GM12878 (cell line): ENCODE results near the gene C20orf144. TPM values are rescaled to one million over a fixed set of nuclear protein-coding genes. Genes with fewer than 3 reads are reported as not detected.
A peak's percentile ranks its signal among the peaks of the same experiment; 100 is the strongest.

Experiments used
- ATAC-seq: fragments of 200-7000 bp; cut with Tn5 transposase; 3 replicates; pipeline ENCODE4 v1.9.1; 2020; ENCODE audit warnings: mild to moderate bottlenecking, moderate library complexity
- BruUV-seq: library from RNA; stranded (reverse); fragments of 400-500 nt; replicated peaks from 2 replicates; lab custom pipeline; 2021; lab: Mats Ljungman, UMichigan
- CTCF ChIA-PET: fragments of 300-600 bp; sonication (Branson Sonifier 250); formaldehyde crosslinking; extraction: SDS; loops from one replicate; lab custom pipeline; 2021; ENCODE audit warnings: inconsistent platforms; lab: Yijun Ruan, JAX
- POLR2A ChIA-PET: fragments of 350-600 bp; formaldehyde crosslinking; extraction: SDS; loops from one replicate; lab custom pipeline; 2021; ENCODE audit warnings: inconsistent platforms; lab: Charles Lee
- RAD21 ChIA-PET: fragments of 300-600 bp; sonication (Branson Sonifier 250); formaldehyde crosslinking; loops from one replicate; lab custom pipeline; 2023; ENCODE audit warnings: antibody characterized with exemption; ENCODE audit not compliant: unreplicated experiment; lab: Charles Lee
- SMC1A ChIA-PET: fragments of 300-600 bp; sonication (Branson Sonifier 250); formaldehyde crosslinking; loops from one replicate; lab custom pipeline; 2023; ENCODE audit not compliant: unreplicated experiment, uncharacterized antibody; lab: Charles Lee
- DNase-seq: peaks from one replicate; pipeline ENCODE4 v3.0.0-alpha.2; 2011; ENCODE audit warnings: low read depth, low spot score
- FAIRE-seq: peaks from 3 replicates; lab custom pipeline; 2011; peaks lifted over from hg19 to GRCh38; lab: Jason Lieb, UNC
- H2AFZ ChIP-seq: 2 replicates; pipeline ENCODE4 v1.6.0; 2011; ENCODE audit warnings: low read depth, low read length, control low read depth; ENCODE audit not compliant: control insufficient read depth
- H3K27ac ChIP-seq: 2 replicates; pipeline ENCODE4 v1.5.1; 2011; ENCODE audit warnings: control low read depth; ENCODE audit not compliant: control insufficient read depth, insufficient read depth
- H3K27me3 ChIP-seq, 2 experiments: replicated peaks in 1 of 2; 2 replicates each; pipeline versions ENCODE4 v1.6.0 to v1.6.1; 2011; ENCODE audit warnings: low read length in 1 of 2; ENCODE audit not compliant: control insufficient read depth in 2 of 2, insufficient read depth in 2 of 2
- H3K36me3 ChIP-seq, 2 experiments: 2 replicates each; pipeline ENCODE4 v1.5.1; 2011; ENCODE audit warnings: low read length in 1 of 2; ENCODE audit not compliant: control insufficient read depth in 2 of 2, insufficient read depth in 2 of 2
- H3K4me1 ChIP-seq: 2 replicates; pipeline ENCODE4 v1.6.1; 2011; ENCODE audit warnings: mild to moderate bottlenecking, low read length, moderate library complexity, mixed read lengths; ENCODE audit not compliant: control insufficient read depth, insufficient read depth
- H3K4me2 ChIP-seq: 2 replicates; pipeline ENCODE4 v1.6.0; 2011; ENCODE audit warnings: control low read depth; ENCODE audit not compliant: control insufficient read depth, insufficient read depth
- H3K4me3 ChIP-seq: fragments of 200-600 bp; sonication (generic); 2 replicates; pipeline ENCODE4 v1.5.1; 2016
- H3K79me2 ChIP-seq: 2 replicates; pipeline ENCODE4 v1.6.0; 2011; ENCODE audit warnings: low read length; ENCODE audit not compliant: control insufficient read depth, insufficient read depth
- H3K9ac ChIP-seq: 2 replicates; pipeline ENCODE4 v1.8.0; 2011; ENCODE audit warnings: low read length, control low read depth, mixed read lengths; ENCODE audit not compliant: control insufficient read depth, insufficient read depth
- H3K9me3 ChIP-seq: replicated peaks from 3 replicates; pipeline ENCODE4 v1.5.1; 2011; ENCODE audit warnings: mild to moderate bottlenecking, low read length; ENCODE audit not compliant: control insufficient read depth, insufficient read depth
- H4K20me1 ChIP-seq: 2 replicates; pipeline ENCODE4 v1.6.0; 2011; ENCODE audit not compliant: control insufficient read depth, insufficient read depth
- ATF7 ChIP-seq: fragments of 450-650 bp; IDR thresholded peaks from 2 replicates; pipeline ENCODE4 v1.6.1; 2016; ENCODE audit warnings: low read depth, mild to moderate bottlenecking
- EED ChIP-seq: sonication (generic); IDR thresholded peaks from 2 replicates; pipeline ENCODE4 v1.6.1; 2016; ENCODE audit warnings: antibody characterized with exemption, low read depth
- FOXM1 ChIP-seq: IDR thresholded peaks from 2 replicates; pipeline ENCODE4 v1.6.1; 2012; ENCODE audit warnings: low read depth, mild to moderate bottlenecking, inconsistent platforms, low read length, moderate library complexity
- GATAD2B ChIP-seq: fragments of 450-650 bp; conservative IDR thresholded peaks from 2 replicates; pipeline ENCODE4 v1.6.1; 2017; ENCODE audit warnings: low read depth, mild to moderate bottlenecking, moderate library complexity
- HDAC6 ChIP-seq: fragments of 200-600 bp; sonication (generic); IDR thresholded peaks from one replicate; pipeline ENCODE4 v1.8.0; 2017; ENCODE audit warnings: antibody characterized with exemption; ENCODE audit not compliant: unreplicated experiment
- KDM1A ChIP-seq: fragments of 200-600 bp; sonication (generic); IDR thresholded peaks from 2 replicates; pipeline ENCODE4 v1.6.1; 2016; ENCODE audit warnings: borderline replicate concordance
- MEF2A ChIP-seq: IDR thresholded peaks from 2 replicates; pipeline ENCODE4 v1.6.1; 2011; ENCODE audit warnings: low read depth, mild to moderate bottlenecking, low read length, moderate library complexity; ENCODE audit not compliant: insufficient read depth
- PML ChIP-seq: IDR thresholded peaks from 2 replicates; pipeline ENCODE4 v1.6.1; 2012; ENCODE audit warnings: low read length, inconsistent platforms
- SP1 ChIP-seq: IDR thresholded peaks from one replicate; pipeline ENCODE4 v1.6.1; 2011; ENCODE audit warnings: low read depth, low read length
- ZSCAN29 ChIP-seq: fragments of 450-650 bp; IDR thresholded peaks from 2 replicates; pipeline ENCODE4 v1.6.1; 2017; ENCODE audit warnings: mild to moderate bottlenecking, moderate library complexity
- WGBS: methylation state at CpG from one replicate; pipeline ENCODE4 v1.1.6; 2016; ENCODE audit warnings: low lambda C conversion rate; ENCODE audit not compliant: insufficient replicate concordance, insufficient coverage; ENCODE audit errors: missing lambda C conversion rate; 5-methylcytosine and 5-hydroxymethylcytosine counted together
- in situ Hi-C: fragments of 300-500 bp; cut with MboI; formaldehyde crosslinking; loops from 9 replicates; pipeline ENCODE4 v1.14.3; 2018; ENCODE audit warnings: mixed read lengths
- intact Hi-C: fragments of 100-400 bp; cut with micrococcal nuclease; formaldehyde crosslinking; loops from one replicate; pipeline ENCODE4 v1.14.2; 2022; ENCODE audit not compliant: unreplicated experiment
- polyA plus RNA-seq, 11 experiments: library from polyadenylated mRNA; depleted of rRNA in 4 of 11; unstranded in 6 of 11; stranded (reverse) in 5 of 11; fragments of >200 nt; fragmentation: Nextera tagmentation in 4 of 11; fragmentation: Illumina TruSeq in 1 of 11; extraction: Ambion mirVana in 4 of 11; extraction: Trizol in 1 of 11; gene quantifications; 1 replicate in 1 of 11; 2 replicates in 10 of 11; pipeline versions ENCODE4 v1.2.1 to v1.2.3, GENCODE V29; 2011 to 2016; ENCODE audit warnings: inconsistent platforms in 2 of 11, missing spikeins in 2 of 11, low read depth in 1 of 11
- total RNA-seq, 4 experiments: library from RNA; depleted of rRNA in 3 of 4; stranded (reverse); fragments of >200 nt in 3 of 4; fragmentation: Illumina TruSeq in 1 of 4; extraction: Trizol in 1 of 4; gene quantifications; 2 replicates each; pipeline versions ENCODE4 v1.2.1 to v1.2.3, GENCODE V29; 2013 to 2021
- TF ChIP-seq, protein P1 (sequence below): fragments of 450-650 bp; IDR thresholded peaks from 2 replicates; pipeline ENCODE4 v1.6.1; 2017; ENCODE audit warnings: borderline replicate concordance
- TF ChIP-seq, protein P2 (sequence below): IDR thresholded peaks from 2 replicates; pipeline ENCODE4 v1.6.1; 2012; ENCODE audit warnings: low read depth, low read length, improper control_type of control experiment
- TF ChIP-seq, protein P3 (sequence below): IDR thresholded peaks from 2 replicates; pipeline ENCODE4 v1.6.1; 2012; ENCODE audit warnings: low read length, inconsistent platforms

C20orf144 gene
- total and polyA plus RNA-seq, 10 of the 15 experiments (the other 5 are each of a cell fraction or from before 2014, with no cell fraction given): 0.04 to 0.62 (median 0.23) TPM; not detected in 2

DNA sequence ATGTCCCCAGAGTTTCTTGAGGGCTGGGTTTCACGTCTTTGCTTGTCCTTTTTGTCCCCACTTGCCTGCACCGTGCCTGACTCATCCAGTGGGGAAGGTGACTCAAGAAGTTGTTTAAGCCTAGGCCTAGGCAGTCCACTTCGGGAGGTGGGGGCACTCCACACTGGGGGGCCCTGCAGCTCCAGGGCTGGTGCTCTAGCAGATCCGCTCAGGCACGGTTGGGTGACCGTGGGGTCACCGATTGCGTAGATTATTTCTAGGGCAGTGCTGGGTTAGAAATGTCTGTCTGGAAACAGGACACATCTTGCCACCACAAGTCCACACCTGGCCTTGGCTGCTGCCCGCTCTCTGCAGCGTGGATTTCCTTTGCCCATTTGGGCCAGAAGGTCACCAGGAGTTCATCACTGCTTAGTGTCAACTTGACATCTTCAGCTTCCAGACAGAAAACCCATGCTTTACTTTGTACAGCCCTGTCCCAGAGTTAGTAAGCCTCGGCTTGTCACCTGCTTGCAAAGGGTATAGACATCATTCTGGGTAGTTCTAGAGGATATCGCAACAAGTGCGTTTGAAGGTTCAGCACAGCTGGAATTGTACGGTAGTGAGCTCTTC lies 13.6 kb upstream of the C20orf144 start:
- Histone ChIP-seq H2AFZ (no peak overlapping the region), H3K9me3 (no peaks in the 10 kb centered on the region), H3K4me2 (peak overlapping the region; percentile 62), H3K36me3 (0 out of 4 replicates have a peak, but pooled peaks cover 0 to 3% of the 10 kb centered on the region in 2 experiments), H3K27ac (no peak overlapping the region), H3K4me1 (peaks cover 37% of the 10 kb centered on the region), H3K4me3 (no peak overlapping the region), H3K27me3 (no peaks in the 10 kb centered on the region; a peak in 1 of 4 replicates), H3K79me2 (no peaks in the 10 kb centered on the region), H4K20me1 (peaks cover 4% of the 10 kb centered on the region; the same call in 1 of the 2 replicates), H3K9ac (no peak overlapping the region)
- BruUV-seq: no TSS peak
- in situ Hi-C loops (no loop called here), intact Hi-C loops (no loop called here)
- ATAC-seq (no peak), DNase-seq (no peak), FAIRE-seq (no peak)
- ChIA-PET POLR2A (no interaction called here), SMC1A (interaction anchor here (1.2 to 1.8 kb wide), 3 partner anchors 18 to 48 kb away, joined by 4 to 6 read pairs (median 4); partner anchors contain the start of gene ACTL10), CTCF (interaction anchor here (0.7 to 1.2 kb wide), 3 partner anchors 128 to 386 kb away, joined by 3 to 4 read pairs (median 3); no protein-coding TSS in a partner anchor), RAD21 (interaction anchor here (1.2 kb wide), 1 partner anchor 148 kb away, joined by 5 read pairs; no protein-coding TSS in a partner anchor)
- TF ChIP-seq SP1: no peak
- TF ChIP-seq FOXM1: no peak
- 69% methylated on average over 14 of the region's 14 CpGs for WGBS

DNA sequence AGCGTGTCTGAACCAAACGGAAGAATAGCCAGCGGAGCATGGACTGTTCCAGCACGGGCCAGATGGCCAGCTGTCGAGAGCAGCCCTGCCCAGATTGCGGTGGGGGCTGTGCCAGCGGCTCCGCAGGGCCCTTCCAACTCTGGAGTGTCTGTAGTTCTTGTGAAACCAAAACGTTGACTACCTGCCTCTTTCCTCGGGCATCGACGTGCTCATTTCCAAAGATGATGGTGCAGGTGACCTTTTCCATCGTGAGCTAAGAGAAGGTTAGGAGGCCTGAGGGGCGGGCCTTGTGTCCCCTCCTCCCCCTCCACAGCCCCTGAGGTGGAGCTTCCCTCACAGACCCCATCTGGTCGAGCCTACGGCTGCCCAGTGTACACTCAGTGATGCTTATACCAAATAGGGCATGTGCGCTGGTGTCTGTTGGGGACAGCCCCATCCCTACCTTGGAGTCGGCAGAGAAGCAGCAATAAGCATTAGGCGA lies 12.9 kb upstream of the C20orf144 start:
- SMC1A ChIA-PET: interaction anchor here (0.9 to 1.2 kb wide), 2 partner anchors 49 to 53 kb away, joined by 3 to 4 read pairs; no protein-coding TSS in a partner anchor
- peaks cover 38% of the 10 kb centered on the region for H3K4me1 ChIP-seq
- H3K27ac ChIP-seq: no peak overlapping the region
- CTCF ChIA-PET: interaction anchor here (0.7 kb wide), 1 partner anchor 387 kb away, joined by 4 read pairs; no protein-coding TSS in a partner anchor
- peaks cover 4% of the 10 kb centered on the region; the same call in 1 of the 2 replicates for H4K20me1 ChIP-seq
- intact Hi-C loops: no loop called here
- 0 out of 4 replicates have a peak, but pooled peaks cover 0 to 3% of the 10 kb centered on the region in 2 experiments for H3K36me3 ChIP-seq
- POLR2A ChIA-PET: no interaction called here
- no peak for FAIRE-seq
- peaks cover 0 to 2% of the 10 kb centered on the region in 2 experiments; a peak in 2 of 4 replicates for H3K27me3 ChIP-seq
- H2AFZ ChIP-seq: no peak overlapping the region
- no peaks in the 10 kb centered on the region for H3K79me2 ChIP-seq
- no peaks in the 10 kb centered on the region for H3K9me3 ChIP-seq
- H3K4me3 ChIP-seq: no peak overlapping the region
- 87% methylated on average over 19 of the region's 19 CpGs for WGBS
- no peak overlapping the region for H3K4me2 ChIP-seq
- in situ Hi-C loops: no loop called here
- RAD21 ChIA-PET: no interaction called here
- no TSS peak for BruUV-seq
- ATAC-seq: no peak
- no peak overlapping the region for H3K9ac ChIP-seq
- DNase-seq: no peak
- TF ChIP-seq, protein P1, sequence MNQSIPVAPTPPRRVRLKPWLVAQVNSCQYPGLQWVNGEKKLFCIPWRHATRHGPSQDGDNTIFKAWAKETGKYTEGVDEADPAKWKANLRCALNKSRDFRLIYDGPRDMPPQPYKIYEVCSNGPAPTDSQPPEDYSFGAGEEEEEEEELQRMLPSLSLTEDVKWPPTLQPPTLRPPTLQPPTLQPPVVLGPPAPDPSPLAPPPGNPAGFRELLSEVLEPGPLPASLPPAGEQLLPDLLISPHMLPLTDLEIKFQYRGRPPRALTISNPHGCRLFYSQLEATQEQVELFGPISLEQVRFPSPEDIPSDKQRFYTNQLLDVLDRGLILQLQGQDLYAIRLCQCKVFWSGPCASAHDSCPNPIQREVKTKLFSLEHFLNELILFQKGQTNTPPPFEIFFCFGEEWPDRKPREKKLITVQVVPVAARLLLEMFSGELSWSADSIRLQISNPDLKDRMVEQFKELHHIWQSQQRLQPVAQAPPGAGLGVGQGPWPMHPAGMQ: no peak
- no peak for TF ChIP-seq EED
- no peak for TF ChIP-seq HDAC6
- TF ChIP-seq KDM1A: no peak
- TF ChIP-seq ZSCAN29: no peak
- no peak for TF ChIP-seq MEF2A
- TF ChIP-seq ATF7: no peak
- TF ChIP-seq PML: no peak
- TF ChIP-seq, protein P2, sequence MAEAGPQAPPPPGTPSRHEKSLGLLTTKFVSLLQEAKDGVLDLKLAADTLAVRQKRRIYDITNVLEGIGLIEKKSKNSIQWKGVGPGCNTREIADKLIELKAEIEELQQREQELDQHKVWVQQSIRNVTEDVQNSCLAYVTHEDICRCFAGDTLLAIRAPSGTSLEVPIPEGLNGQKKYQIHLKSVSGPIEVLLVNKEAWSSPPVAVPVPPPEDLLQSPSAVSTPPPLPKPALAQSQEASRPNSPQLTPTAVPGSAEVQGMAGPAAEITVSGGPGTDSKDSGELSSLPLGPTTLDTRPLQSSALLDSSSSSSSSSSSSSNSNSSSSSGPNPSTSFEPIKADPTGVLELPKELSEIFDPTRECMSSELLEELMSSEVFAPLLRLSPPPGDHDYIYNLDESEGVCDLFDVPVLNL: no peak
- TF ChIP-seq, protein P3, sequence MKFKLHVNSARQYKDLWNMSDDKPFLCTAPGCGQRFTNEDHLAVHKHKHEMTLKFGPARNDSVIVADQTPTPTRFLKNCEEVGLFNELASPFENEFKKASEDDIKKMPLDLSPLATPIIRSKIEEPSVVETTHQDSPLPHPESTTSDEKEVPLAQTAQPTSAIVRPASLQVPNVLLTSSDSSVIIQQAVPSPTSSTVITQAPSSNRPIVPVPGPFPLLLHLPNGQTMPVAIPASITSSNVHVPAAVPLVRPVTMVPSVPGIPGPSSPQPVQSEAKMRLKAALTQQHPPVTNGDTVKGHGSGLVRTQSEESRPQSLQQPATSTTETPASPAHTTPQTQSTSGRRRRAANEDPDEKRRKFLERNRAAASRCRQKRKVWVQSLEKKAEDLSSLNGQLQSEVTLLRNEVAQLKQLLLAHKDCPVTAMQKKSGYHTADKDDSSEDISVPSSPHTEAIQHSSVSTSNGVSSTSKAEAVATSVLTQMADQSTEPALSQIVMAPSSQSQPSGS: no peak
- no peak for TF ChIP-seq GATAD2B
